NCI-H748 (cell line): ENCODE measurements around the gene COX7A2L.
"Not testable (repeated sequence)": the region's sequence is repeated elsewhere in the genome, so short reads cannot be mapped to it uniquely, and the experiment has no call there.

Source experiments
- DNase-seq: peaks from one replicate; lab custom pipeline; 2025; ENCODE audit not compliant: unreplicated experiment; lab: John Stamatoyannopoulos, UW

COX7A2L gene

GRCh38 chr2:42340045-42340937, 20.7 kb downstream of the COX7A2L start:
- no peak for DNase-seq

- no peak for DNase-seq
These were observed 21.7 kb downstream of the COX7A2L start for GRCh38 chr2:42339191-42339912.

- DNase-seq: no peak
These were observed 22.3 kb downstream of the COX7A2L start for GRCh38 chr2:42338567-42339190.

- no peak for DNase-seq
These were observed 23.0 kb downstream of the COX7A2L start for GRCh38 chr2:42337846-42338566.

- DNase-seq: no peak
These were observed 23.6 kb downstream of the COX7A2L start for GRCh38 chr2:42337356-42337820.

GRCh38 chr2:42336361-42336965, 24.6 kb downstream of the COX7A2L start:
- DNase-seq: no peak

- no peak for DNase-seq
These were observed 25.4 kb downstream of the COX7A2L start for GRCh38 chr2:42335514-42336104.

GRCh38 chr2:42334865-42335264, 26.2 kb downstream of the COX7A2L start:
- not testable (repeated sequence) for DNase-seq

- no peak for DNase-seq
These were observed 26.8 kb downstream of the COX7A2L start for GRCh38 chr2:42334220-42334619.

- no peak for DNase-seq
These were observed 27.4 kb downstream of the COX7A2L start for GRCh38 chr2:42333579-42333978.

GRCh38 chr2:42332575-42332974, 28.4 kb downstream of the COX7A2L start:
- no peak for DNase-seq

- DNase-seq: no peak
These were observed 29.3 kb downstream of the COX7A2L start for GRCh38 chr2:42331569-42332284.

GRCh38 chr2:42329736-42330135, 31.3 kb downstream of the COX7A2L start:
- no peak for DNase-seq

GRCh38 chr2:42328923-42329322, 32.1 kb downstream of the COX7A2L start:
- DNase-seq: no peak

GRCh38 chr2:42328148-42328833, 32.7 kb downstream of the COX7A2L start:
- DNase-seq: peak; percentile 35

- DNase-seq: peak; percentile 44
These were observed 33.9 kb downstream of the COX7A2L start for GRCh38 chr2:42327125-42327524.

- DNase-seq: no peak
These were observed 35.4 kb downstream of the COX7A2L start for GRCh38 chr2:42325609-42326008.

- DNase-seq: no peak
These were observed 36.1 kb downstream of the COX7A2L start for GRCh38 chr2:42324949-42325348.

GRCh38 chr2:42324244-42324643, 36.8 kb downstream of the COX7A2L start:
- DNase-seq: no peak
